HUDEP-2 (cell line): ENCODE data around the gene PLEKHF1.
"Not testable (repeated sequence)": the region's sequence is repeated elsewhere in the genome, so short reads cannot be mapped to it uniquely, and the experiment has no call there.

Experiments
- DNase-seq, 76 experiments: peaks; one replicate each; lab custom pipeline; 2025; ENCODE audit not compliant: unreplicated experiment in 76 of 76; lab: John Stamatoyannopoulos, UW

PLEKHF1 gene

GRCh38 chr19:29696565-29696846, 31.2 kb downstream of the PLEKHF1 start:
- no peak for DNase-seq

DNA sequence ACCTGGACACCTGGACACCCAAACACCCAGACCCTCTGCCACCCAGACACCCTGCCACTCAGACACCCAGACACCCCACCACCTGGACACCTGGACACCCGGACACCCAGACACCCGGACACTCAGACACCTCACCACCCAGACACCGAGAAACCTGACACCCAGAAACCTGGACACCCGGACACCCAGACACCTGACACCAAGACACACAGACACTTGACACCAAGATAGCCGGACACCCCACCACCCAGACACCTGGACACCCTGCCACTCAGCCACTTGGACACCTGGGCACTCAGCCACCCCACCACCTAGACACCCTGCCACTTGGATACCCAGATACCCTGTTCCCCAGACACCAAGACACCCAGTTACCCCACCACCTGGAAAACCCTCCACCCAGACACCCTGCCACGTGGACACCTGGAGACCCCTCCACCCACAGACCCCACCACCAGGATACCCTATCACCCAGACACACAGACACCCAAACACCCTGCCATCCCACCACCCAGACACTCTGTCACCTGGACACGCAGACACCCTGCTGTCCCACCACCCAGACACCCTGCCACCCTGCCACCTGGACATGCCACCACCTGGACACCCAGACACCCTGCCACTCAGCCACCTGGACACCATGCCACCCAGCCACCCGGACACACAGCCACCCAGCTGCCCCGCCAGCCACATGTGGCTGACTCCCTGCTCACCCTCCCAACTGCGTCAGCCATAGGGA, 32.4 kb downstream of the PLEKHF1 start:
- DNase-seq, result no peak

- no peak for DNase-seq
Observed at GRCh38 chr19:29699861-29700260, 34.6 kb downstream of the PLEKHF1 start.

DNA sequence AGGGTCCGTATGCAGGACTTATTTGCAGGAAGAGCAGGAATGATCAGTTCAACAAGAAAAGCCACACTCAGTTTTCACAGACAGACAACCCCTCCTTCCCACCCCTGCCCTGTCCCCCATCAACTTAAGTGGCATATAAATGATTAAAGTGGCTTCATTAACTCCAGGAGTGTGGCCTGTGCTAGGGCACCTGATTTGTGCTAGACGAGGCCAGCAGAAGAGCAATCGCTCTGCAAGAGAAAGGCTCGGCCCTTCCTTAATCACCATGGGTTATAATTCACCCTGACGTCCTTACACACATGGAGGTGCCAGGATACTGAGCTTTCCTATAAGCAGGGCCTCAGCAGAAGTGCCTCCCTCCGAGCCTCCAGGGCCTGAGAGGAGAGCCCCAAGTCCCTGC, 35.2 kb downstream of the PLEKHF1 start:
- DNase-seq, result no peak

GRCh38 chr19:29702161-29702962, 37.1 kb downstream of the PLEKHF1 start:
- no peak for DNase-seq

DNA sequence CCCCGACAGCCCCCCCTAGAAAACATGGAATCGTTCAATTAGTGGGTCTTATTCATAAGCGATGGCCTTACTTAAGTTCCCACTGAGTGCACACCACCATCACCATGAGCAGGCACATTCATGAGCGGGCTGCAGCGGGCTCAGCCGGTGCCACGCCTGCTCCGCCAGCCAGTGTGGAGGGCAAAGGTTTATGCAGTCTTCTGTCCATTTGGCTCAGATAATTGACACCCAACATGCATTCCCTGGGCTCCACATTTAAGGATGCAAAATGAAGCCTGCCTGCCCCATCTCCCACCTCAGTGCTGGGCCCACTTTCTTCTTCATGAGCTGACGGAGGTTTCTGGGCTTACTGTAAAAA, 37.7 kb downstream of the PLEKHF1 start:
- DNase-seq, result no peak

GRCh38 chr19:29704562-29705558, 39.6 kb downstream of the PLEKHF1 start:
- no peak for DNase-seq

- no peak for DNase-seq
Observed at GRCh38 chr19:29705706-29706105, 40.4 kb downstream of the PLEKHF1 start.

- no peak for DNase-seq
Observed at GRCh38 chr19:29706635-29707034, 41.4 kb downstream of the PLEKHF1 start.

DNA sequence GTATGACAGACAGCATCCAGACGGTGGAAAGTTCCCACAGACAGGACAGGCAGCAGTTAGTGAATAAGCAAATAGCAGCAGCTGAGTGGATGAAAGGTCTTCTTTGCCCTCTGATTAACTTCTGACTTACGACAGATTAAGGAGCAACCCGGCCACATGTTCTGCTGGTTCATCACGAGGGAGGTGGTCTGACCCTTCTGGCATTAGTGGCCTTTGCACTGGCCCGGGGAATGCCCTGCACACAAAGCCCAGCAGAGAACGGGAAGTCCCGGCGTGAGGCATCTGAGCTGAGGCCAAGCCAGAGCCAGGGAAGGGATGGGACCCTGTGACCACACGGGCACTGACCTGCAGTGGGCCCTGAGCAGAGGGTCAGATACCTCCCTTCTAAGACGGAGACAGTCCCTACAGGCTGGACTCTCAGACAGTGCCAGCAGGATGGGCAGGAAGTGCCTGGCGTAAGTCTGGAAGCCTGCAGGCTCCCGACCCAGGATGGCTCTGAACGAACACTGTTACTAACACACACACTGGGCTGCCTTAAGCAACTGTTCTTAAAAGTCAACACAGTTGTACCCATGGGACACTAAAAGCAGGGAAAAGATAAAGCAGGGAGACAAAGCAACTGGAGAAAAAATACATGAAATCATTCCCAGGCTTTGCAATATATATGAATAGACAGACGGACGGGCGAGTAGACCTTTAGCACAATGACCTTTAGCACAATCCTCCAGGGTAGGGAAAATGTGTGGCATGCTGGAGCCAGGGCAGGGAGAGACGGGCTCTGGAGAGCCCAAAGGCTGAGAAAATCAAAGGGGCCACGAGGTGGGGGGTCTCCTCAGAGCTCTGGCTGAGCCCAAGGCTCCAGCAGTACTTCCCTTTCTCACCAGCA, 43.5 kb downstream of the PLEKHF1 start:
- DNase-seq, result no peak

GRCh38 chr19:29709440-29709798, 44.2 kb downstream of the PLEKHF1 start:
- not testable (repeated sequence) for DNase-seq

- DNase-seq, result no peak
Observed at GRCh38 chr19:29711584-29712132, 46.4 kb downstream of the PLEKHF1 start.

DNA sequence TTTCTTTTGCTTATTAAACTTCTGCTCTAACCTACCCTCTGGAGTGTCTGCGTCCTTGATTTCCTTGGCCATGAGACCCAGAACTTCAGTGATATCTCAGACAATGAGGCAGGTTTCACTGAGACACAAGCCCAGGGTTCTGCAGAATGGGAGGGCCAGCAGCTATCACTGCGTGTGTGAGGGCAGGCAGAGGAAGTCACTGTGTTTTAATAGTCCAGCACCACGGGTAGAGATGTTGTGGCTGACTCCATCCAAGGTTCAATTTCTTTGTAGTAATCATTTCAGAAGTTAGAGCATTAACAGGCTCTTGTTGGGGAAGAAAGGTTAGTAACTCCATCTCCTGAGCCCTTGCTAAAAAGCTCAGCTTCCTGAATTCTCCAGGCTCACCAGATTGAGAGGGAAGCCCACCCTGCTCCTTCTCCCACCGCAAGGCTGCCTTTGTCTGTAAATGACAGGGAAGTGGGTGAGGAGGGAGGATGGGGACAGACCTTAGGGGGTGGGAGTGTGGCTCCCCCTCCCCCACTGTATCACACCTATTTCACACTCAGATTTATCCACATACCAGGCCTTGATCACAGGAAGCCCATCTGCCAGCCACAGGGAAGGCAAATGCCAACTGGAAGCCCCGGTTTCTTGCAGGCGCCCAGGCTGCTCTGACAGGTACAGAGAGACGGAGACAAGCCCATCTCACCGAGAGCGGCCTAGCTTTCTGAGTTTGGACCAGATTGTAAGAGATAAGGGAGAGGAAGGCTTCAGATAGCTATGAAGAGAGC, 47.7 kb downstream of the PLEKHF1 start:
- no peak for DNase-seq

DNA sequence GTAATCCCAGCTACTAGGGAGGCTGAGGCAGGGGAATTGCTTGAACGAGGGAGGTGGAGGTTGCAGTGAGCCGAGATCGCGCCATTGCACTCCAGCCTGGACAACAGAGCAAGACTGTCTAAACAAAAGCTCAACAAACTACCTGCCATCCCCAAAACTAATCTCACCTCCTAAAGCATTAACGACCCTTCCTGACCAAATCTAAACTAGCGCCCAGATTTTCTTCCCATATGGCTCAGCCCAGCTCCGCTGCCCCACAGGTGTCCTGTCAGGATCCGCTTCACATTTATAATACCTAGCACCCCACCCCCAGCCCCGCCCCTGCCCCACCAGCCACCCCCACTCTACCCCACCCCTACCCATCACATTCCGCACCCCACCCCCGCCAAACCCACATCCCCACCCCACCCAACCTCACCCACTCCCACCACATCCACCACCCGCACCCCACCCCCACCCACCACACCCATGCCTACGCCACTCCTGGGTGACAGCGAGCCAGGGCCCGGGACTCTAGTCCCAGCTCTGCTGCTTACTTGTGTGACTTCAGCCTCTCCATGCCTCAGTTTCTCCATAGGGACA, 49.2 kb downstream of the PLEKHF1 start:
- peak in 20 of 76 experiments; percentile 19 to 62 (median 32) for DNase-seq

GRCh38 chr19:29714953-29715700, 49.9 kb downstream of the PLEKHF1 start, which contains the start of gene C19orf12:
C19orf12 (minus strand) TSS chr19:29715261; CDS start chr19:29708413, 6,848 bp downstream.
- peak in 41 of 76 experiments; percentile 9 to 68 (median 40) for DNase-seq

DNA sequence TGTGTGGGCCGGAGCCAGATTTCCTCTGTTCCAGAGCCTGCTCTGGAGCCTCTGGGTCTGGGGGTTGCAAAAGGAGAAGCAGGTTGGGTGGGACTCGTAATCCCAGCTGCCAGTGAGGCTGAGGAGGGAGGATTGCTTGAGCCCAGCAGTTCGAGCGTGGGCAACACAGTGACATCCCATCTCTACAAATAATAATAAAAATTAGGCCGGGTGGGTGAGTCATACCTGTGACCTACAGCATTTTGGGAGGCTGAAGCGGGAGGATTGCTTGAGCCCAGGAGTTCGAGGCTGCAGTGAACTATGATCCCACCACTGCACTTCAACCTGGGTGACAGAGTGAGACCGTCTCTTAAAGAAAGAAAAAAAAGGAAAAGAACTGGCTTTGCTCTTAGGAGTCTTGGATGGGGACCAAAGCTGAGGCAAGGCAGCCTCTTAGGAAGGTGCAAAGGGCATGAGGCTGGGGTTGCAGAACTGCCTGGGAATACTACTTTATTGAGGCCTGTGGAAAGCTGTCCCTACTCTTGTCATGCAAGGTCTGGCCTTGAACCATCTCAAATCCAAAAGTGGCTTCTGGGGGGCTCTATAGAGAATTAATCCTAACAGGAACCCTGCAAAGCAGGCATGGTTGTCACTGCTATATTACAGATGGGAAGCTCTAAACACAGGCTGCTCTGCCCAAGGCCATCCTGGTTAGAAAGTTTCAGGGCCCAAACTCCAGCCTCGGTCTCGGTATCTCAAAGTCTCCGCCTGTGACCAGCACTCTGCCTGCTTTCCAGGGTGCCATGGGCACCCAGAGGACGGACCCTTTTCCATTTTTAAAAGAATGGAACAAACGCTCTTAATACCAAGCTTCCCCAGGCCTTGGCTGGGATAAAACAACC, 50.7 kb downstream of the PLEKHF1 start:
- peak in 13 of 76 experiments; percentile 20 to 76 (median 42) for DNase-seq

GRCh38 chr19:29717051-29717450, 51.8 kb downstream of the PLEKHF1 start:
- DNase-seq, result no peak
